Fibroblast of peridontal ligament (primary cell): Measurements from ENCODE around the gene LSM14A.
"Not testable (repeated sequence)": the region's sequence is repeated elsewhere in the genome, so short reads cannot be mapped to it uniquely, and the experiment has no call there.

ENCODE experiments used
- DNase-seq: peaks from one replicate; pipeline ENCODE4 v3.0.0-alpha.2; 2010; ENCODE audit errors: extremely low read depth

LSM14A gene

DNA sequence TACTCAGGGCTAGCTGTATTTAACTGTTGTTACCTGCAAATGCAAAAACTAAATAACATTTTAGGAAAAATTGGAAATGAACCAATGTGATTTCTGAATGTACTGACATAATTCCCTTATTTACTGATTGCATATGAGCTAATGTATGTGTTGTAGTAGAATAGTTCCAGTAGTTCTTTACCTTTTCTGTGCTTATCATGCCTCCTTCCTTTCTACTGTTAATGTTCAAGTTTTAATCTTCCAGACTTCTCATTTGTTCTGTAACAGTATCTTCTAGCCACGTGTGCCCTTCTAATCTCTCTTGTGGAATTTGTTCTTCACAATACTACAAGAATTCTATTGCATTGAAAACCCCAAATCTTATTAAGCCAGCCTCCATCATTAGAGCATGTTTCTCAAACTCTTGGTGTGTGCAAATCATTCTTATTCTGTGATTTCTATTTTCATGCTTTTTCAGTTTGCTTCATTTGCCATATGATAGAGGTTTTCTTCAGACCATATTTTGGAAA, 17.7 kb downstream of the LSM14A start:
- DNase-seq = no peak

DNA sequence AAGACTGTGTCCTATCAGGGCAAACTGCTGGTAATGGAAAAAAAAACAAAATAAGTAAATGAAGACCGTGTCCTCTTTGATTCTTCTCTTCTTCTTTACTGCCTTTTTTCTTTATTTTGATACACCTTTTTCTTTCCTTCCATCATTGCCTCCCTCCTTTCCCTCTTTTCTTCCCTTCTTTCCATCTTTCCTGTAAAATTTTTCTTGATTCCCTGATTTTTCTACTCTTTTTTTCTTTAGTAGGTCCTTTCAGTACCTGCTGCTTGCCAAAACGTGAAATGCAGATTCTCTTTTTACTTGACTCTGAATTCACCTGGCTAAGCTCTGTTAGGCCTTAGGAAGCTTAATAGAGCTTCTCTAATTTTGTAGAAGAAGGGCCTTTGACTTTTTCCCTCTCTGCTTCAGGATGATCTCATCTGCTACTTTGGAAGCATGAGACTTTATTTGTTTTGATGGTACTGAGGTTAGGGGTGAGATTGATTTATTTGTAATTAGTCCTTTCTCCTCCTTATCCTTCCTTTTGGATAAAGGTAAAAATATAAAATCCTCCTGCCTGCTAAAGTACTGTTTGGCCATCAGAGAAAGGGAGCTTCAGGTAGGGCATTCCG, 19.2 kb downstream of the LSM14A start:
- DNase-seq = no peak

DNA sequence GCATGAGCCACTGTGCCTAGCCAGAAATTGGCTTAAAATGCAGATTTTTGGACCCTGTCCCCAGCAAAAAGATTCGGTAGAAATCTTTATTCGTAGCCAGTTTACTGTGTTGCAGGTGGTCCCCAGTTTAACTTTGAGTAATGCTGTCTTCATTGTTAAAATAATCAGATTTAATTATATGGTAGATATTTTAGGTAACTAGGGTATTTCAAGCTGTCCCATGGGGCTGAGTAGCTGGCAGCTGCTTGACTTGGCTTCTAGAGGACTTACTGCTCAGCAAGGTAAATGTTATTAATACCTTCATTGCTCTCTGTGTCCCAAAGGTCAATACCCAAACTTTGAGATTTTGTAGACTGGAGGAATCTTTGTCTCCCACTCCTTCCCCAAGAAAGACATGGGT, 21.1 kb downstream of the LSM14A start:
- DNase-seq = no peak

DNA sequence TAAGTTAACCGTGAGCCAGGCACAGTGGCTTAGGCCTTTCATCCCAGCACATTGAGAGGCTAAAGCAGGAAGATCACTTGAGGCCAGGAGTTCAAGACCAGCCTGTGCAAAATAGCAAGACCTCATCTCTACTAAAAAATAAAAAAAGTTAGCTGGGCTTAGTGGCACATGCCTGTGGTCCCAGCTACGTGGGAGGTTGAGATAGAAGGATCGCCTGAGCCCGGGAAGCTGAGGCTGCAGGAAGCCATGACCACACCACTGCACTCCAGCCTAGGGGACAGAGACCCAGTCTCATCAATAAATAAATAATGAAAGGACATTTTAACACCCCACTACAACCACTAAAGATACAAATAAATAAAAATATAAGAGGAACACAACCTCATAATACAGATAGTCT, 21.6 kb downstream of the LSM14A start:
- no peak for DNase-seq

DNA sequence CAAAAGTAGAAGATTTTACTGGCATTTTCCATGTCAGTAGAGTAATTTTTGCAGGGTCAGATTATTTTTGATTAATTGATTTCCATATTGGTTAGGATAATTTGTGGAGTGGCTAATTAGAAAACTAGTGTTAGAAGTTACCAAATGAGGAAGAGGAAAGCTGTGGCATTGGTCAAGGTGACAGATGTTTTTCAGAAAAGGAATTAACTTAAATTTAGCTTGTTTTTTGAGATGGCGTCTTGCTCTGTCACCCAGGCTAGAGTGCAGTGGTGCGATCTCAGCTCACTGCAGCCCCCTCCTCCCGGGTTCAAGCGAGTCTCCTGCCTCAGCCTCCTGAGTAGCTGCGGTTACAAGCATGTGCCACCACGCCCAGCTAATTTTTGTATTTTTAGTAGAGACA, 28.8 kb downstream of the LSM14A start:
- no peak for DNase-seq

DNA sequence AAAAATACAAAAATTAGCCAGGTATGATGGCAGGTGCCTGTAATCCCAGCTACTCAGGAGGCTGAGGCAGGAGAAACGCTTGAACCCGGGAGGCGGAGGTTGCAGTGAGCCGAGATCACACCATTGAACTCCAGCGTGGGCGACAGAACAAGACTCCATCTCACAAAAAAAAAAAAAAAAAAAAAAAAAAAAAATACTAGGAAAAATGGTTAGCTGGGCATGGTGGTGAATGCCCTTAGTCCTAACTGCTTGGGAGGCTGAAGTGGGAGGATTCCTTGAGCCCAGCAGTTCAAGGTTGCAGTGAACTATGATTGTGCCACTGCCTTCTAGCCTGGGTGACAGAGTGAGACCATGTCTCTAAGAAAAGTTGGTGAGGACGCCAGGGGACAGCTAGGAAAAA, 33.0 kb downstream of the LSM14A start:
- DNase-seq = not testable (repeated sequence)

DNA sequence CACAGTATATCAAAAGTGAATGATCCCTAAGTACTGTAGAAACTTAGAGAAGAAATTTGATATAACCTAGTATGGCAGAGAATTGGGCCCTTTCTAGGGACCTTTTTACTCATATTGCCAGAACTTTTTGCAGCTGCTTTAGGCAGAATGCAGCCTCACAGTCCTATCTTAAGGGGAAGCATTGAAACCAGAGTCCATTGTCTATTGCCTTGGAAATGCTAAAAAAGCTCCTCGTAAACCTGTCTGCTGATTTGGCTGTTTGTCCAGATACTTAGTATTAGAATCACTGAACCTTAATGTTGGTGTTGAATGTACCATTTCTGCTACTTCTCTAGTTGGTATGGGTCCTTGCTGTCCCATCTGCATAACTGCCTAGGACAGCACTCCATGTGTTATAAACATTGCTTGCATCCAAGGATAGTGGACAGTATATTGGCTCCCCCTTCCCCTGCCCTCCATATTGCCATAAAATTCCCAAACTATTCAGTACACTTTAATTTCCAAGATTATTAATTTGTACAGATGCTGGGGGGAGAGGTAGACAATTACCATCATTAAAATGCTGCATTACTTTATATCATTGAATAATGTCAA, 36.1 kb downstream of the LSM14A start:
- DNase-seq = no peak

DNA sequence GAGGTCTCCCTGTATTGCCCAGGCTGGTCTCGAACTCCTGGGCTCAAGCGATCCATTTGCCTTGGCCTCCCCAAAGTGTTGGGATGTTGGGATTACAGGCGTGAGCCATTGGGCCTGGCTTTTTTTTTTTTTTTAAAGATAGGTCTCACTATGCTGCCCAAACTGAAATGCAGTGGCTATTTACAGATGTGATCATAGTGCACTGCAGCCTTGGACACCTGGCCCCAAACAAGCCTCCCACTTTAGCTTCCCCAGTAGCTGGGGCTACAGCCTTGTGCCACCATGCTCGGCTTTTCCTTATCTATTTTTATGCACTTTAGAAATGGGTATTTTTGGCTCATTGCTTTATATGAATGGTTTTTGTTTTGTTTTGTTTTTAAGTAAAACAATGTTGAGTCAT, 37.4 kb downstream of the LSM14A start:
- no peak for DNase-seq

DNA sequence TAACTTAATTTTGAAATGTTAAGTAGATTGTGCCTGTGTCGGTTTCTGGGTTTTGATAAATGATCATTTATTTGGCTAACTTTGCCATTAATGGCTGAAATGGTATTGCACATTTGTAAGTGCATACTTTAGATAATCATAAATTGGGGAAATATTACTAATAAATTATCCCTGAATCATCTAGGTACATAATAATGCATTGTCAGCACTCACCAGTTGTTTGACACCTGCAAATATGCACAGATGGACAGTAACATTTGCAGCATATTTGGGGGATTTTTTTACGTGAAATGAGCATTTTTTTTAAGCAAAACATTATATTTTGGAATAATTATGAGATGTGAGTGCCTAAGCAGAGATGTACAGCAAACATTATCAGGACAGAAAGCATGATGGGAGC, 41.0 kb downstream of the LSM14A start:
- DNase-seq = no peak

DNA sequence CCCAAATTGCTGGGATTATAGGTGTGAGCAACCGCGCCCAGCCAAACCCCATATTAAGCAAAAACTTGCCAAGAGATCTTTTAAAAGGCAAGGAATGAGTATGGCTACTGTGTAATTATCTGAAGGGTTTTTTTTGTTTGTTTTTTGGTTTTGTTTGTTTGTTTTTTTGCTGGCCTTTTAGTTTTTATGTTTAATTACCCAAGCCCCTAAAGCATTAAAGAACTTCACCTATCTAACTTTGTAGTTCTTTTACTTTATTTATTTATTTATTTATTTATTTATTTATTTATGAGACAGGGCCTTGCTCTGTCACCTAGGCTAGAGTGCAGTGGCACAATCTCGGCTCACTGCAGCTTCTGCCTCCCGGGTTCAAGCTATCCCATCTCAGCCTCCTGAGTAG, 41.7 kb downstream of the LSM14A start:
- DNase-seq = no peak

DNA sequence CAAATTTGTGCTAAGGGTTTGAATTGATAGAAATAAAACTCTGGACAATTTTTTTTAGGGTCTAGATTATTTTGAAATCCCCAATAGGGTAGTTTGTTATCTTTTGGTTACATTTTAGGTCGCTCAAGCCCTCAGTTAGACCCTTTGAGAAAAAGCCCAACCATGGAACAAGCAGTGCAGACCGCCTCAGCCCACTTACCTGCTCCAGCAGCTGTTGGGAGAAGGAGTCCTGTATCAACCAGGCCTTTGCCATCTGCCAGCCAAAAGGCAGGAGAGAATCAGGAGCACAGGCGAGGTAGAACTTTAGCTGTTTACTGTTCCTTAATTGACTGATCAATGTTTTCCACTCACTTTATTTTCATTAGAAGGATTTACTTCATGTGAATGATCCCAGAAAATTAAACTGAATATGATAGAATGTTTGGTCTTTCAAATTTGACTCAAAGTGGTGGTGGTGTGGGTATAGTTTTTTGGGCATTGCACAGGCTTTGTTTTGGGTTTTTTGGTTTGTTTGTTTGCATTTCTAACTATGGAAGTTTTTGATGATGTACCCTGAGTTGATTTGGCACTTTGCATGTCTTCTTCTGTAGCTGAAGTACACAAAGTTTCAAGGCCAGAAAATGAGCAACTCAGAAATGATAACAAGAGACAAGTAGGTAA, 42.8 kb downstream of the LSM14A start:
- no peak for DNase-seq

DNA sequence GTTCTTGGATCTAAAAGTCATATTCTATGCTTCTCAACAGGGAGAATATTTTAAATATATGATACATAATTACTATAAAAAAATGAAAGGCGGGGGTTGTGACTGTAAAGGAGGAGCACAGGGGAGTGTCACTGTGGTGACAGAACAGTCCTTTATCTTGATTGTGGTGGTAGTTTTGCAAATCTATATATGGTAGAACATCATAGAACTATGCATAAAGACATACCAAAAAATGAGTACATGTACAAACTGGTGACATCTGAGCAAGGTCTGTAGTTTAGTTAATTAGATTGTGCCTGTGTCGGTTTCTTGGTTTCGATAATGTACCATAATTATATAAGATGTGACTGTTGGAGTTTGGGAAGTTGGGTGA, 43.3 kb downstream of the LSM14A start:
- no peak for DNase-seq

DNA sequence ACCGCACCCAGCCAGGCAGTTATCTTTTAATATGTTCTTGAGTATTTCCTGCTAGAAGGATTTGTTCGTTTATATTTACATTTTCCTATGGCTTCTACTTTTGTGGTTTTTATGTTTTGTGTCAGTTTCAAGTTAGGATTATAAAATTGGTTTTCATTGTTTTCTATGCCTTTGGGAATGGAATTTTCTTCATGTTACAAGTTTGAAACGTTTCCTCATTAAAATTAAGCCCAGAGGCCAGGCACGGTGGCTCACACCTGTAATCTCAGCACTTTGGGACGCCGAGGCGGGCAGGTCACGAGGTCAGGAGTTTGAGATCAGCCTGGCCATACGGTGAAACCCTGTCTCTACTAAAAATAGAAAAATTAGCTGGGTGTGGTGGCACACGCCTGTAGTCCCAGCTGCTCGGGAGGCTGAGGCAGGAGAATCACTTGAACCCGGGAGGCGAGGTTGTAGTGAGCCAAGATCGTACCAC, 44.5 kb downstream of the LSM14A start:
- not testable (repeated sequence) for DNase-seq

DNA sequence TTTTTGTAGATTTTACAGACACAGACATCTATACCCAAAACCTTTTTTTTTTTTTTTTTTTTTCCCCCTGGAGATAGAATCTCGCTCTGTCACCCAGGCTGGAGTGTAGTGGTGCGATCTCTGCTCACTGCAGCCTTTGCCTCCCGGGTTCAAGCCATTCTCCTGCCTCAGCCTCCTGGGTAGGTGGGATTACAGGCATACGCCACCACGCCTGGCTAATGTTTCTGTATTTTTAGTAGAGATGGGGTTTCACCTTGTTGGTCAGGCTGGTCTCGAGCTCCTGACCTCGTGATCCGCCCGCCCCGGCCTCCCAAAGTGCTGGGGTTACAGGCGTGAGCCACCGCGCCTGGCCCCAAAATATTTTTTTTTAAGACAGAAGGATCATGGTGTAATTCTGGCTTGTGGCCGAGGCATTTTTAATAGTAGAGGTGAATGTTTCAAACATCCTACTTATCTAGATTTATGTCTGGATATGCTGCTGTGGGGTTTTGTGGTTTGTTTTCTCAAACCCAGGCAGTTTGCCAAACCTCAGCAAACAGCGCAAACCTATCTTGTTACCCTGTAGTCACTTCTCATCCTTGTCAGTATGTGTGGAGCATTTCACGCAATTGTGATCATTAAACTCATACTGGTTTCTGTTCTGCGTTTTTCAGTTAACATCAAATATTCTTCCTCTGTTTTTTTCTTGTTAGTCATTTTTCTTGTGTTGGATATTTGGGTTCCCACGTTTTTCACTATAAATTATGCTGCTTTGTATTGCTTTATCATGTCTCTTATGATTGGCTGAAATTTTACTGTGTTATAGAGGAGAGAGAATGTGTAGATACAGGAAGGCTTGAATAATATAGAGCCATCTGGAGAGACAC, 45.9 kb downstream of the LSM14A start:
- peak; percentile 96 for DNase-seq

DNA sequence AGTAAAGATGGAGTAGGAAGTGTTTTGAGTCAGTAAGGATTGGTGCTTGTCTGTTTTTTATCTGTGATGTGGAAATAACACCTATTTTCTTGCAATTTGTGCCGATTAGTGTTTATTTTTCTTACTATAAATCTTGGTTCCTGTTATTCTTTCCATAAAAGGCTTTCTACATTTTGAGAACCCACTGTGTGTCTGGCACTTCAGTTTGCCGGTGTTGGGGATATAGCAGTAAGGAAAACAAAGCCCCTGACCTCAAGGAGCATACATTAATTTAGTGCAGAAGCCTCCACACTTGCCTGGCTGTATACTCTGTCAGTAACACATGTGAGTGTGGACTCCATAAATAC, 46.5 kb downstream of the LSM14A start:
- DNase-seq = no peak

DNA sequence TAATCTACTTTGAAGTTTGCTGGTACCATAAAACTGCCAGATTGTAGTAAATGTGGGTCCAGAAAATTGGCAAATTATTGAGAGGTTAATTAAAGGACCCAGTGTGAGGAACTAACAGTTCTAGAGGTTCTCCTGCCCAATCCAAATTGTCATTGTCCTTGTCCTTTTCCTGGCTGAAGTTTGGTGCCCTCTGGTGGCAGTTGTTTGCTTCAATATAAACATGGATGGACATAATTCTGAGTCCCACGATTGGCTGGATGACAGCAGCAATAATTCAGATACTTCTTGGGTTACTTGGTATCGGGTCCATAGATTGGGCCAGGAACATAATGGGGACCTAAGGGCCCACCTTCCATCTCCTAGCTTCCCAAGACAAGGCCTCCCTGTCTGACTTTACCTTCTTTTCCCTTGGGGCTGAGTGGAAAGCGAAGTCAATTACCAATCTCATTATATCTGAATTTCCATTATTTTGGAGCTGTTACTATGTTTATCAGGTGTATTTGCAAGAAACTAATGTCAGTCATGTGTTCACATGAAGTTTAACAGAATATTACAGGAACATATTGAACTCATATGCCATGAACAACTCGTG, 48.3 kb downstream of the LSM14A start:
- DNase-seq = peak; percentile 76

DNA sequence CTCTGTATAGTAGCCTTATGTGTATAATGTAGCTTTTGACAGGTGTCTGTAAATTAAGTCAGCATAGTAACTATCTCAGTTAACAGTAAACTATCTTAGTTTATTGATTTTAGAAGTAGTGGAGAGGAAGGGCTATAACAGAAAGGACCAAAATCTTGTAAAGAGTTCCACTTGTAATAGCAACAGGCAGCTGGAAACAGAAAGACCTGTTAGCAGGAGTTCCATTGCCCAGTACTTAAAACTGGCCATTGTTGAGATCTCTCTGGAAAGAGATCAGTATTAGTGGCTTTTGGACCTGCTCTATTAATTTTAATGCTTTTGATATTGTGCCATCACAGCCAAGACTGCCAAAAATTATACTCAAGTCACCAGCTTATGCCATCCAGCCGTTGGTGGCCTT, 50.1 kb downstream of the LSM14A start:
- no peak for DNase-seq

DNA sequence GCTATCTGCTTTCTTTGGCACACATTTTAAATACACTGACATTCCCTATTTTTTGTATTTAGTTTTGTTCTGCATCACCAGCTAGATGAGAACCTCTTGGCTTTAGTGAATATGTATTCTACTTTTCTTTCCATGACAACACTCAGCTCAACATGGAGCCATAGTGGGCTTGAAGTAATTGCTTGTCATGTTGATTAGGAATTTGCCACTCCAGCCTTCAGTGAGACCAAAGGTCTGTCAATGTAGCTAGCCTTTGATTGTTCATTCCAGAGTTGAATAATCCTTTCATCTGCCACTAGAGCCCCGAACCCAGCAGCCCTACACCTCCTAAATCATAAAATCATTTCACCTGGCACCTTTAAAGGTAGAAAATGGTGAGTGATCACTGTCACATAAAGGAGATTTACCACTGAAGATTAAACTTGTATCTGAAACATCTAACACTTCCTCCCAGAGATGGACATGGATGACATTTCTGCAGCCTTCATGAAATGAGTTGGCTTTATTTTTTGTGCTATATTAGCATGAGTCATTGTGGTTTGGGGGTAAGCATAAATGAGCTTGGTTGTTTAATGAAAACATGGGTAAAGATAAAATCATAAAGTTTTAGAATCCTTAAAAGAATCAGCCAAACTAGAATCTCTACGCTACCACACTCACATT, 52.8 kb downstream of the LSM14A start:
- DNase-seq = peak; percentile 52

DNA sequence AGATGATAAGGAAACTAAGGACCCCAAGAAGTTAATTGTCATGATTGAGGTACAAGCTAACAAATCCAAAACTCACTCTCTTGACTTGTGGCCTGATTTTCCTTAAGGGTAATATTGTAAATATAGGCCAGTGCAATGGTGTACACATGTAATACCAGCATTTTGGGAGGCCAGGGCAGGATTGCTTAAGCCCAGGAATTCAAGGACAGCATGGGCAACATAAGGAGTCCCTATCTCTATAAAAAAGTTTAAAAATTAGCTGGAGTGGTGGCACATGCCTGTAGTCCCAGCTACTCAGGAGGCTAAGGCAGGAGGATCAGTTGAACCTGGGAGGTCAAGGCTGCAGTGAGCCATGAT, 53.3 kb downstream of the LSM14A start:
- DNase-seq = peak; percentile 25

DNA sequence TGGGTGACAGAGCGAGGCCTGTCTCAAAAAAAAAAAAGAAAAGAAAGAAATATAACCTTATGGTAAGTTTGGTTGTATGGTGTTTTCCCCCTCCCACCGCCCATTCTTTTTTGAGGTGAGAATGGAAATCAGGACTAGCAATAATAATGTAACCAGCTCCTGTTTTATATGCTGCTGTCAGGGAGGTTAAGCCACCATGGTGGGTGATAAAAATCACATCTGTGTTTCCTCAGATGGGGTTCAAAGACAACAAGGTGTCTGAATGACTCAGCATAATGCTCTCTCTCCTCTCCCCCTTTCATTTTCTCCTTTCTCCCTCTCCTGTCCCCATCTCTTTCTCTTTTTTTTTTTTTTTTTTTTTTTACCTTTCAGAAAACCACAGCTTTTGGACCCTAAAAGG, 53.7 kb downstream of the LSM14A start:
- DNase-seq = no peak

DNA sequence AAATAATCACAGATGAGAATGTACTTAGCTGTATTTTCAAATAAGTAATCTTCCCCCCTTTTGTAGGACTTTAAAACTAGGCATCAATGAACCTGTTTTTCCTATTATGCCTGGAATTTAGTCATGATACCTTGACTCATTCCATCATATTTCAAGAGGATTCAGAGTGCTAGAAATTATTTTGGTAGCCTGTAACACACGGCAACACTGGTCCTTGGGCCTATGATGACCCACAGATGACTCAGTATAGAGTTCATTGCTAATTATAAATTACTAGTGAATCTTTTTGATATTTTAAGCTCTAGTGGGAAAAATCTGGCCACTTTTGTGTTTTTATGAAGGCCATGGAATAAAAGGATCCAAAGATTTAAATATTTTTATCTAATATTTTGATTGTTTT, 56.0 kb downstream of the LSM14A start:
- DNase-seq = no peak

DNA sequence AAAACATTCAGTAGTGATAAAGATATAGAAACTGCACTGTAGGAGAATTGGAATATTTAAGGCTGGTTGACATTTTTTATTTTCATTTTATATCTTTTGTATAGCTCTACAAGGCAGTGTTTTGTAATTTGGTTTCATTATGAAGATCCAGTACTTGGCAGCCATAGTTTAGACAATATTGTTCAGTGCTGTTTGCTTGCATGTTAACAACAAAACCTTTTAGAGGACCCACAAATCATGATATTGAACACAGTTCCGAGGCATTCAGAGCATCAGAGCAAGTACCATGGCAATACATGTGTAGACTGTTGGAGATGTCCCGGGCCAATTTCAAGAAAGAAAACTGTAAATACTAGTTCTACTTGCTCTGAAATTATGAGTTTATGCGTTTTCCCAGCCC, 56.5 kb downstream of the LSM14A start:
- DNase-seq = no peak
